HFF-Myc (cell line): Measurements from ENCODE around the gene SETBP1.

Source experiments
- DNase-seq: peaks from one replicate; pipeline ENCODE4 v3.0.0-alpha.2; 2011; ENCODE audit warnings: low read depth; ENCODE audit errors: extremely low read depth
- H3K4me3 ChIP-seq: replicated peaks from 2 replicates; pipeline ENCODE4 v1.5.1; 2011; ENCODE audit warnings: low read depth, mild to moderate bottlenecking, control low read depth, low read length
- TF ChIP-seq, protein P1 (sequence below): IDR thresholded peaks from 2 replicates; pipeline ENCODE4 v1.5.1; 2012; ENCODE audit warnings: mild to moderate bottlenecking, low read depth, low read length, control low read depth; ENCODE audit errors: missing control alignments

Gene SETBP1

GRCh38 chr18:44834867-44835469 lies 154.3 kb downstream of the SETBP1 start:
- DNase-seq: no peak
- TF ChIP-seq, protein P1, sequence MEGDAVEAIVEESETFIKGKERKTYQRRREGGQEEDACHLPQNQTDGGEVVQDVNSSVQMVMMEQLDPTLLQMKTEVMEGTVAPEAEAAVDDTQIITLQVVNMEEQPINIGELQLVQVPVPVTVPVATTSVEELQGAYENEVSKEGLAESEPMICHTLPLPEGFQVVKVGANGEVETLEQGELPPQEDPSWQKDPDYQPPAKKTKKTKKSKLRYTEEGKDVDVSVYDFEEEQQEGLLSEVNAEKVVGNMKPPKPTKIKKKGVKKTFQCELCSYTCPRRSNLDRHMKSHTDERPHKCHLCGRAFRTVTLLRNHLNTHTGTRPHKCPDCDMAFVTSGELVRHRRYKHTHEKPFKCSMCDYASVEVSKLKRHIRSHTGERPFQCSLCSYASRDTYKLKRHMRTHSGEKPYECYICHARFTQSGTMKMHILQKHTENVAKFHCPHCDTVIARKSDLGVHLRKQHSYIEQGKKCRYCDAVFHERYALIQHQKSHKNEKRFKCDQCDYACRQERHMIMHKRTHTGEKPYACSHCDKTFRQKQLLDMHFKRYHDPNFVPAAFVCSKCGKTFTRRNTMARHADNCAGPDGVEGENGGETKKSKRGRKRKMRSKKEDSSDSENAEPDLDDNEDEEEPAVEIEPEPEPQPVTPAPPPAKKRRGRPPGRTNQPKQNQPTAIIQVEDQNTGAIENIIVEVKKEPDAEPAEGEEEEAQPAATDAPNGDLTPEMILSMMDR: no peak
- H3K4me3 ChIP-seq: no peak overlapping the region

- H3K4me3 ChIP-seq: no peak overlapping the region
- DNase-seq: no peak
- TF ChIP-seq, protein P1: no peak
Measured at GRCh38 chr18:44835703-44836102, 155.0 kb downstream of the SETBP1 start.

DNA sequence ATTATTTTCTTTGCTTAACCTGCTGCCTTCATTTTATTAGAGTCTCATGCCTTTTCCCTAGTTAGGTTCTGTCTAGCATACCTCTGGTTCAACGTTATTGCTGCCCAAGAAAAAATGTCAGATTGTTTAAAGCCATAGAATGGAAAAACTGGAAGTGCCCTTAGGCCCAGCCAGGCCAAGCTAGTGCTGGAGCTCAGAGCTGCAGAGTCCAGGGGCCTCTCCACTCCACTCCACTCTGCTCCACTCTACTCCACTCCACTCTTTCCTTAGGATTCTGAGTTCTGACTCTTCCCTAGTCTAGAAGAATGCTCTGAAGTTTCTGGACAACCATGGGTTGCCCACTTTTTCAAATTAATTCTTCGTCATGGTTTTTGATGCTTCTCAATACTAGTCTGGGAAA lies 155.6 kb downstream of the SETBP1 start:
- H3K4me3 ChIP-seq: no peak overlapping the region
- DNase-seq: no peak
- TF ChIP-seq, protein P1: no peak

DNA sequence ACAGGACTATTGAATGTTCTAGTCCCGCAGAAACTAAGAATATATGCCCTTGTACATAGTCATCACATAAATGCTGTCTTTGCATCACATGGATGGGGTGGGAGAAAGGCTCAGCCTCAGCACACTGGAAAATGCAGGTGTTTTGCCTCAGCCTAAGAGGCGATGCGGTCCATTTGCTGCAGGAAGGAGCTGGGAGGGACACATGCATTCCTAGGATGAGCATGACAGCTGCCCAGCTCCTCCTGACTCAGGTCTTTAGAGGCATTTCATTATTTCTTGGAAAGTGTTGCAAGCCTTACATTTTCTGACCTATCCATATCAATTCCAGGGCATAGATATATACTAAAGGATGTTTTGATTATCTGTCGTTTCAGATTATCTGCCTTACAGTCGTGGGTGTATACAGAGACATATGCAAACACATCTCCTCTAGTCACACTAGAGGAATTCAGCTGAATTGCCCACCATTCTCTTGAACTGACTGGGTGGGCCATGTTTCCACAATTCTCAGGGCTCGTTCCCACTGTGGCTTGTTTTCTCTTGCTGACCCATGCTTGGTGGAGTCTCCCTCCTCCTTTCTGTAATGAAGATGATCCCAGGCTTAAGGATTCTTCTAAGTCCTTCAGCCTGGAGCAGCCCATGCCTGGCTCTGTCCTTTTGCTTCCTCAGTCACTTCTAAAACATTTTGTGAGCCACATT lies 156.9 kb downstream of the SETBP1 start:
- TF ChIP-seq, protein P1: no peak
- H3K4me3 ChIP-seq: no peak overlapping the region
- DNase-seq: no peak

GRCh38 chr18:44838971-44839666 lies 158.4 kb downstream of the SETBP1 start:
- DNase-seq: no peak
- H3K4me3 ChIP-seq: no peak overlapping the region
- TF ChIP-seq, protein P1: no peak

GRCh38 chr18:44840058-44840790 lies 159.5 kb downstream of the SETBP1 start:
- DNase-seq: no peak
- TF ChIP-seq, protein P1: no peak

More at GRCh38 chr18:44840058-44840790, 159.5 kb downstream of the SETBP1 start:
- no peak overlapping the region for H3K4me3 ChIP-seq
